Islet precursor cell (in vitro differentiated cells): ENCODE results near the gene TBC1D3B.
"Not testable (repeated sequence)": the region's sequence is repeated elsewhere in the genome, so short reads cannot be mapped to it uniquely, and the experiment has no call there.

Source experiments
- DNase-seq: peaks from one replicate; pipeline ENCODE4 v3.0.0-alpha.2; 2018

The TBC1D3B gene

GRCh38 chr17:36198831-36199465, 22.5 kb upstream of the TBC1D3B start:
- peak; percentile 49 for DNase-seq

GRCh38 chr17:36197387-36197703, 20.9 kb upstream of the TBC1D3B start:
- peak; percentile 46 for DNase-seq

GRCh38 chr17:36196131-36196486, 19.7 kb upstream of the TBC1D3B start:
- no peak for DNase-seq

- peak; percentile 85 for DNase-seq
Observed at GRCh38 chr17:36195434-36196130, 19.1 kb upstream of the TBC1D3B start.

GRCh38 chr17:36194832-36195433, 18.5 kb upstream of the TBC1D3B start:
- DNase-seq = peak; percentile 52

- DNase-seq = not testable (repeated sequence)
Observed at GRCh38 chr17:36194147-36194831, 17.9 kb upstream of the TBC1D3B start.

GRCh38 chr17:36193216-36193775, 16.9 kb upstream of the TBC1D3B start:
- DNase-seq = no peak

GRCh38 chr17:36190549-36191330, 14.3 kb upstream of the TBC1D3B start:
- DNase-seq = peak; percentile 67

- DNase-seq = not testable (repeated sequence)
Observed at GRCh38 chr17:36189993-36190392, 13.6 kb upstream of the TBC1D3B start.

GRCh38 chr17:36188891-36189306, 12.5 kb upstream of the TBC1D3B start:
- peak; percentile 57 for DNase-seq

- DNase-seq = peak; percentile 77
Observed at GRCh38 chr17:36187943-36188665, 11.7 kb upstream of the TBC1D3B start.

GRCh38 chr17:36186810-36187763, 10.7 kb upstream of the TBC1D3B start:
- peak; percentile 64 for DNase-seq

GRCh38 chr17:36185416-36185815, 9.0 kb upstream of the TBC1D3B start:
- no peak for DNase-seq

- DNase-seq = peak; percentile 52
Observed at GRCh38 chr17:36184023-36184765, 7.8 kb upstream of the TBC1D3B start.

- peak; percentile 98 for DNase-seq
Observed at GRCh38 chr17:36183001-36183971, 6.8 kb upstream of the TBC1D3B start.

GRCh38 chr17:36182176-36183000, 6.0 kb upstream of the TBC1D3B start:
- DNase-seq = no peak

GRCh38 chr17:36181446-36182175, 5.2 kb upstream of the TBC1D3B start:
- DNase-seq = peak; percentile 60
